Suprapubic skin (tissue), 3 donors: Measurements from ENCODE around the gene CAV2.

ENCODE experiments used
- POLR2A ChIP-seq, 2 donors: fragments of 450-650 bp; IDR thresholded peaks; one replicate each; pipeline ENCODE4 v1.6.1; 2017; ENCODE audit warnings: antibody characterized with exemption in 2 of 2, mild to moderate bottlenecking in 2 of 2, moderate library complexity in 2 of 2
- TF ChIP-seq, protein P1 (sequence below), 2 donors: fragments of 200-600 bp in 1 of 2; fragments of 450-650 bp in 1 of 2; sonication (generic) in 1 of 2; IDR thresholded peaks; one replicate each; pipeline ENCODE4 v1.5.1; 2016 to 2019; ENCODE audit warnings: antibody characterized with exemption in 2 of 2, mild to moderate bottlenecking in 1 of 2, moderate library complexity in 1 of 2

DNA sequence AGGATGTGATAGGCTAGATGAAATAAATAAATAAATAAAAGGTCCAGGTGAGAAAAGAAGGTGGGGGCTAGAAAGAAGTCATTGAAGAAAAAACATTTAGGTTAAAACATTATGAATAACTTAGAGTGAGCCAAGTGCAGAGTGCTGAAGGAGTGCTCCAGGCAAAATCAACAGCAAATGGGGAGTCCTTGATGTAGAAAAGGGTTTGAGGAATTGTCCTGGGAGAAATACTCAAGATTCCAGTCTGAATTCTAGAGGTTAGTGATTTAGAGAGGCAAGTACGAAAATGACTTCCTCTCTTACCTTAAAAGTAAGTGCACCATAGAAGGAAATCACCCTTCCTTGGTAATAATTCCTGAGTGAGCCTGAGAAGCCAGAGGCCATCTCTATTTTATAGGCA, 44.9 kb downstream of the CAV2 start:
- TF ChIP-seq POLR2A (IDR thresholded peaks at IDR 0.05), result no peak
- TF ChIP-seq, protein P1, sequence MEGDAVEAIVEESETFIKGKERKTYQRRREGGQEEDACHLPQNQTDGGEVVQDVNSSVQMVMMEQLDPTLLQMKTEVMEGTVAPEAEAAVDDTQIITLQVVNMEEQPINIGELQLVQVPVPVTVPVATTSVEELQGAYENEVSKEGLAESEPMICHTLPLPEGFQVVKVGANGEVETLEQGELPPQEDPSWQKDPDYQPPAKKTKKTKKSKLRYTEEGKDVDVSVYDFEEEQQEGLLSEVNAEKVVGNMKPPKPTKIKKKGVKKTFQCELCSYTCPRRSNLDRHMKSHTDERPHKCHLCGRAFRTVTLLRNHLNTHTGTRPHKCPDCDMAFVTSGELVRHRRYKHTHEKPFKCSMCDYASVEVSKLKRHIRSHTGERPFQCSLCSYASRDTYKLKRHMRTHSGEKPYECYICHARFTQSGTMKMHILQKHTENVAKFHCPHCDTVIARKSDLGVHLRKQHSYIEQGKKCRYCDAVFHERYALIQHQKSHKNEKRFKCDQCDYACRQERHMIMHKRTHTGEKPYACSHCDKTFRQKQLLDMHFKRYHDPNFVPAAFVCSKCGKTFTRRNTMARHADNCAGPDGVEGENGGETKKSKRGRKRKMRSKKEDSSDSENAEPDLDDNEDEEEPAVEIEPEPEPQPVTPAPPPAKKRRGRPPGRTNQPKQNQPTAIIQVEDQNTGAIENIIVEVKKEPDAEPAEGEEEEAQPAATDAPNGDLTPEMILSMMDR (IDR thresholded peaks at IDR 0.05), result no peak
